ENCODE results near the gene TEX264.
A peak's percentile ranks its signal among the peaks of the same experiment; 100 is the strongest.
"Not testable (repeated sequence)": the region's sequence is repeated elsewhere in the genome, so short reads cannot be mapped to it uniquely, and the experiment has no call there.

TEX264 gene

DNA sequence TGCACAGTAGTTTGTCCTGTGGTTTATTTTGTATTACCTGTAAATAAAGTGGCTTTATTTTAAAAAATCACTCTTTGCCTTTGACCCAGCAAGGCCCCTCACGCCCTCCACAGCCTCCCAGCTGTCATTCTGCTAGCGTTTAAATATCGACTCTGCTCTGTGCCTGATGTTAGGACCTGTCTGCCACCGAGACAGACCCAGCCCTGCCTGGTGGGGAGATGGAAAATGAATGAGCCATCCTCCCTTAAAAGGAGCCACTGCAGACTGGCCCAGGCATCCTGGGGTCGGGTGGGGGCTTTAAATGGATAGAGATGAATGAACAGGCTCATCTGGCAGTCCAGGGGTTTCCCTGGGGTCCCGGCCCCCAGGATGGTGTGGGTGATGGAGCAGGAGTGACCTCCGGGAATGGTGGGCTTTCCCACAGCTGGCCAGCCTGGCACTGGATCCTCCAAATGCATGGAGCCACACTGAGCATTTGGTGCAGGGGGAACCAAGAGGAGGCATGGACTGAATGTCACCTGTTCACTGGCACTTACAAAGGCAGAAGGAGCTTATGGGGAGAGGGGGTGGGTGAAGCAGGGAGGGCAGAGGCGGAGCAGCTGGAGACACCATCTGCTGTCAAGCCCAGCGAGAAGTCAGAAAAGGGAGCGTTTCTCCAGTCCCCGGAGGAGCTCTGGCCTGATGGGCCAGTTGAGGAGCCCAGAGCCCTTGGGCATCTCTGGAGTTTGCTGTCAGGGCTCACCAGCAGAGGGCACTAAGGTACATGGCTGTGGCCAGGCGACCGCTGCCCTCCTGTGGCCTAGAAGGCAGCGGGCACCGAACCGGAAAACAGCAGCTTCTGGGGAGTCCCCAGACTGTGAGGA lies 47.7 kb downstream of the TEX264 start:
- DNase-seq: peak; percentile 71

DNA sequence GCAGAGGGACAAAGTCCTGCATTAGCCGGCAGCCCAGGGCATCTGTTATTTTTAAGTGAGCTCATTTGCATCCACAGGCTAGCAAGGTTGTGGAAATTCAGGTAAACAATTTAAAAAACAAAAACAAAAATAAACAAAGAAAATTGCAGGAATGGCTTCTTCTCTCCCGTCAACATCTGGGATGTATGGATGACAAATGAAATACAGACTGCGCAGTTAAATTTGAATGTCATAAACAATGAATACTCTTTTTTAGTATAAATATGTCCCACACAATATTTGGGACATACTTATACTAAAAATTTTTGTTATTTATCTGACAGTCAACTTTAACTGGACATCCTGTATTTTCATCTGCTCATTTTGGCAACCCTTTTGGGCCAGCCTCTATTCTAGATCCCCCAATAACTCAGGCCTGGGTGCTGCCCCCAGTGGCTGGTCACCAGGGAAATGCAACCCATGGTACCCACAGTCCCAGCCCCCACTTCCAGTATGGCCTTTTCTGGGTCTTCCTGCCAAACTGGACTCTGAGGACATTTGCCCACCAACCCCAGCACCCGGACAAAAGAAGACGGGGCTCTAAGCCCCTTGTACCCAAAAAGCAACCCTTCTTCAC lies 48.5 kb downstream of the TEX264 start:
- no peak for DNase-seq

DNA sequence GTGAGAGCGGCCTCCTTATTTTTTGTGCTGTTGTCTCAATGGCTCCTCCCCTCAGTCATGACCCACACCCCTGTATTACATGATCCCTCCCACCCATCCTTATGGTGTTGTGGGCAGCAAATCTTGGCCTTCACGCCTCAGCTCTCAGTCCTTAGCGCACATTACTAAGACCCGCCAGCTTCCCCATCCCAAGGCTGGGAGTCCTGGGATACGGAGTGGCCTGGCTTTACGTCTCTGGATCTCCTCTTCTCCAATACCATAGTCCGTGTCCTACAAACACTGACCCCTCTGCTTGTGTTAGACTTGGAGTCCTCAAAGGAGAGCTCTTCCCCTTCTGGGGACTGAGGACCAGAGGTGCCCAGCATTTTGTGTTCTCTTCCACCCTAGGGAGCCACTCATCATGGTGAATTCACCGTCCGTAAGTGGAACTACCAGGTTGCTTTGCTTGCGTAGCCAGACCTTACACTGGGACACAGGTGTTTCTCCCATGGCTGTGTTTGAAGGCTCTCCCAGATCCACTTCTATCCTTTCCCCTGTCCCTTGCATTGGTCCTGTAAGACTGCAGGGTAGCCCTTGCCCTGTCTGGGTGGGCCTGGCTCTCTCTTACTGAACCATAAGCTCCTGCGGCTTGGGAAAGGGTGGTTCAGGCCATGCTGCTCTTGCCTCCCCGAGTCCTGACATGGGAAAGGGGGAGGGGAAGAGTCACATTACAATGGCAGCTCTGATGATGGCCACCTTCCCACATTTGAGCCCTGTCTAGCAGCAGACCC lies 49.4 kb downstream of the TEX264 start:
- no peak for DNase-seq

DNA sequence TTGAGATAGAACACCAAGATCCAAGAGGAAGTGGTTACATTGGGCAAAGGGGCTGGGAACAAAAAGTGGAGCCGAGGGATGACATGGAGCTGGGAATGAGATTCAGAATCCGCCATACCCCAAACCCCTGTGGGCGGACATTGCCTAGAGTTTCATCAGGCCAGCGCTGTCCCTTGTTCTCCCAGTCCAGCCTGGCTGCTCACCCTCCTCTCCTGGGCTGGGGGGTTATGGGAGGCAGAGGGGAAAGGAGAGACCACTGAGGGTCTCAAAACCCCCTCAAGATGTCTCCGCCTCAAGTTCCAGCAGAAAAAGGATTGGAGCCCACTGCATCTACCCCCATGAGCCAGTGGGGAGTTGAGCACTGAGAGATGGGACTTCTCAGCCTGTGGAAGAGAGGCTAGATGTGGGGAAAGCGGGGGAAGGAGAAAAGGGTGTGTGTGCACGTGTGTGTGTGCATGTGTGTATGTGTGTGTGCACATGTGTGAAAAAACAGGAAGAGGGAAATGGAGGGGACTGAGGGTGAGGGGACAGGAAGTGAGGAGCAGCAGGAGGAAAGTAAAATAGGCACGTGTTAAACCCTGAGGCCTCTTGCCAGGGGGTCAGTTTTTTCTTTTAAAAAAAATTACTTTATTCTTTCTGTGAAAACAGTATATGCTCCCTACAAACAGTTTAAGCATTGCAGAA lies 50.2 kb downstream of the TEX264 start:
- DNase-seq: no peak

DNA sequence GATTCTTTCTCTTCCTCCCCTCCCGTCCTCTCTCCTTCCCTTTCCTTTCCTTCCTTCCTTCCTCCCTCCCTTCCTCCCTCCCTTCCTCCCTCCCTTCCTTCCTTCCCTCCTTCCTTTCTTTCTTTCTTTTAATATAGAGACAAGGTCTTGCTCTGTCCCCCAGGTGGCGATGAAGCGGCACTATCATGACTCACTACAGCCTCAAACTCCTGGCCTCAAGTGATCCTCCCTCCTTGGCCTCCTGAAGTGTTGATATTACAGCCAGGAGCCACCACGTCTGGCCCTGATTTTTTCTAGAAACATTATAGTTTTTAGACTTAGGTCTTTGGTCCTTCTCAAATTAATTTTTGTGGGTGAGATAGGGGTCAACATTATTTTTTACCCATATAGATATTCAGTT lies 51.3 kb downstream of the TEX264 start:
- no peak for DNase-seq

DNA sequence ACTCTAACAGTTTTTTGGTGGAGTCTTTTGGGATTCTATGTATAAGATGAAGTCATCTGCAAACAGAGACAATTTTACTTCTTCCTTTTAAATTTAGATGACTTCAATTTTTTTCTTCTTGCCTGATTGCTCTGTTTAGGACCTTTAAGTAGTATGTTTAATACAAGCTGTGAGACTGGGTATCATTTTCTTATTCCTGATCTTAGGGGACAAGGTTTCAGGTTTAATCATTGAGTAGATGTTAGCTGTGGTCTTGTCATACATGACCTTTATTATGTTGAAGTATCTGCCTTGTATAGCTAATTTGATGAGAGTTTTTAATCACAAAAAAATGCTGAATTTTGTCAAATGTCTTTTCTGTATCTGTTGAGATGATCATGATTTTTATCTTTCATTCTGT lies 56.4 kb downstream of the TEX264 start:
- no peak for DNase-seq

DNA sequence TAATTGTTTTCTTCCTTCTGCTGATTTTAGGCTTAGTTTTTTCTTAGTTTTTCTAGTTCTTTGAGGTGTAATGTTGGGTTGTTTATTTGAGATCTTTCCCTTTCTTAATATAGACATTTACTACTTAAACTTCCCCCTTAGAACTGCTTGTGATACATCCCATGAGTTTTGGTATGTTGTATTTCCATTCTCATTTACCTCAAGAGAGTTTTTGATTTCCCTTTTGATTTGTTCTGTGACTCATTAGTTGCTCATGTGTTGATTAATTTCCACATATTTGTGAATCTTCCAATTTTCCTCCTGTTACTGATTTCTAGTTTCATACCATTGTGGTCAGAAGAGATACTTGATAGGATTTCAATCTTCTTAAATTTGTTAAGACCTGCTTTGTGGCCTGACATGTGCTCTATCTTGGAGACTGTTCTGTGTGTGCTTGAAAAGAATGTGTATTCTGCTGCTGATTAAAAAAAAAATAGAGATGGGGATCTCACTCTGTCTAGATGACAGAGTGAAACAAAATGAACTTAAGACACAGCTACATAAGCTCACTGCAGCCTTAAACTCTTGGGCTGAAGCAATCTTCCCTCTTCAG lies 58.1 kb downstream of the TEX264 start:
- DNase-seq: no peak

DNA sequence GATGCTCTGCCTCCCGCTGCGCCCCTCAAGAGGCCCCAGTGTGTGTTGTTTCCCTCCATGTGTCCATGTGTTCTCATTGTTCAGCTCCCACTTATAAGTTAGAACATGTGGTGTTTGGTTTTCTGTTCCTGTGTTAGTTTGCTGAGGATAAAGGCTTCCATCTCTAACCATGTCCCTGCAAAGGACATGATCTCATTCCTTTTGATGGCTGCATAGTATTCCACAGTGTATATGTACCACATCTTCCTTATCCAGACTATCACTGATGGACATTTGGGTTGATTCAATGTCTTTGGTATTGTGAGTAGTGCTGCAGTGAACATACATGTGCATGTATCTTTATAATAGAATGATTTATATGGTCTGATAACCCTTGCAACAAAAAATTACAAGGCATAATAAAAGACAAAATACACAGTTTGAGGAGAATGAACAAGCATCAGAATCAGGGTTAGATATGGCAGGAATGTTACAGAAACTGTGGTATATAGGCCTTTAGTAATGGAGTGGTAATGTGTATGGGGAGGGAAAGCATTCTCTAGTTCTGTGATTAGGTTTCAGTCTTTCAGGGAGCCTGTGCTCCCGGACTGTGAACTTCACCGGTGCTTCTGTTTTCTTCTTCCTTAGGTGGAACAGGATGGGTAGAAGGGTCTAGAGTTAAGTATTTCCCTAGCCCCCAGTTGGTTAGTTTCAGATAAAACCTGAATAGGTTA lies 63.0 kb downstream of the TEX264 start:
- no peak for DNase-seq

DNA sequence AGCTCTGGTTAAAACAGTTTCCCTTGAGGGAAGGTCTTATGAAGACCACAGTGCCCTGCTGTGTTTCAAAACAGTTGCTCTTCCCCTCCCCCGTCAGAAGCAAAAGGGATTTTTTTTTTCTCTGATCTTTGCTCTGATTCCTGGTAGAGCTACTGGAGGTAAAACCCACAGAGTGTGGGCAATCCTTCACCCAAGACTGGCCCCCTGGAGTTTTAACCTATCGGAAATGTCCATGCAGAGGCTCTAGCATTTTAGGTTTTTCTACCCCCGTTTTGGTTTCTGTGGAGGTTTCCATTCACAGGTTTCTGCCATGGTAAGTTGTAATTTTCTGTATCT lies 63.5 kb downstream of the TEX264 start:
- DNase-seq: no peak

DNA sequence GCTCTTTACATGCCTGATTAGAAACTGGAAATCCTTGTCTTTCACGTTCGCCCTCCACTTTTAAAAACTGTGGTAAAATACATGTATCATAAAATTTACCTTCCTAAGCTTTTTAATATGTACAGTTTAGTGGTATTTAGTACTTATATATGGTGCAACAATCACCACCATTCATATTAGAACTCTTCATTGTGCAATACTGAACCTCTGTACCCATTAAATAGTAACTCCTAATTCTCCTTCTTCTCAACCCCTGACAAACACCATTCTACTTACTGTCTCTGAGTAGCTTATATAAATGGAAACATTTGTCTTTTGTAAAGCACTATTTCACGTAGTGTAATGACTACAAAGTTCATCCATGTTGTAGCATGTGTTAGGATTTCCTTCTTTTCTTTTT lies 64.0 kb downstream of the TEX264 start:
- DNase-seq: no peak

DNA sequence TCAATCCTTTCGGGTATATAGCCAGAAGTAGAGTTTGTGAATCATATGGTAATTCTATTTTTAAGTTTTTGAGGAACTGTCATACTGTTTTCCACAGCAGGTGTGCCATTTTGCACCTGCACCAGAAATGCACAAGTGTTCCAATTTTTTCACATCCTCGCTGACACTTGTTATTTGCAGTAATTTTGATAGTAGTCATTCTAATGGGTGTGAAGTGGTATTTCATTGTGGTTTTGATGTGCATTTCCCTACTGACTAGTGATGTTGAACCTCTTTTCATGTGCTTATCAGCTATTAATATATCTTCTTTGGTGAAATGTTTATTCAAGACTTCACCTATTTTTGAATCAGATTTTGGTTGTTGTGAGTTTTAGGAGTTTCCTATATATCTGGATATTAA lies 64.9 kb downstream of the TEX264 start:
- no peak for DNase-seq

DNA sequence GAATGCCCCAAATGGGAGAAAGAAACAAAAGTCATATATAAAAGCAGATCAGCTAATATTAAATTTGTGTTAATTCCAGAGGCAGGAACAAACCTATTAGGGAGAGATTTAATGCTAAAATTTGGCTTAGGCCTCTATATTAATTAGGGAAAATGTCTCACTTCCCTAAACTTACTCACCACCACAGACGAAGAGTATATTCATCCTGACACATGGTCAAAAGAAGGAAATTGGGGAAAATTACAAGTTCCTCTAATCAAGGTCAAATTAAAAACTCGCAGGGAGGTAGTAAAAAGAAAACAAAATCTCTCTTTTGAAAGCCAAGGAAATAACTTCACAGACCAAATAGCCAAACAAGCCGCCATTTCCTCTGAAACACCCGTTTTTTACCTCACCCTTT lies 68.1 kb downstream of the TEX264 start:
- no peak for DNase-seq

DNA sequence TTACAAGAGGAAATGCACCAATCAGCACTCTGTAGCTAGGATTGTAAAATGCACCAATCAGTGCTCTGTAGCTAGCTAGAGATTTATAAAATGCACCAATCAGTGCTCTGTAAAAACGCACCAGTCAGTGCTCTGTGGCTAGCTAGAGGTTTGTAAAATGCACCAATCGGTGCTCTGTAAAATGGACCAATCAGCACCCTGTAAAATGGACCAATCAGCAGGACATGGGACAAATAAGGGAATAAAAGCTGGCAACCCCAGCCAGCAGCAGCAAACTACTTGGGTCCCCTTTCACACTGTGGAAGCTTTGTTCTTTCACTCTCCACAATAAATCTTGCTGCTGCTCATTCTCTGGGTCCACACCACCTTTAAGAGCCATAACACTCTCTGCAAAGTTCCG lies 71.3 kb downstream of the TEX264 start:
- DNase-seq: not testable (repeated sequence)

DNA sequence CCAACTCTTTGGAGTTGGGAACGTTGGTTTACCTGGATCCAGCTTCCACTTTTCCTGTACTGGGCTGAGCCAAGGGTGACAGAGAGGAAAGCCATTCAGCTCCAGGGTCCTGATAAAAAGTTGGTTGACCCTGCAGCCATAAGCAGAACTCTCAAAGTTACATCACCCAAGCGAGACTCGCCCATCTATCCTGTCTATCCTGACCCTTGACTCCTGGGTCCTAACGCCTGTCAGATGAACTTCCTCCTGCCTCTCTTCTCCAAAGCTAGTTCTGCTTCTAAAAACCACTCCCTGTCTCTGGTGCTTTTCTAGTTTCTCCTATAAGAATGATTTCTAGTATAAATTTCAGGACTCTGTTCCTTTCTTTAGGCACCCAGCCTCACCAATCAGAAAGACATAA lies 71.9 kb downstream of the TEX264 start:
- DNase-seq: not testable (repeated sequence)

DNA sequence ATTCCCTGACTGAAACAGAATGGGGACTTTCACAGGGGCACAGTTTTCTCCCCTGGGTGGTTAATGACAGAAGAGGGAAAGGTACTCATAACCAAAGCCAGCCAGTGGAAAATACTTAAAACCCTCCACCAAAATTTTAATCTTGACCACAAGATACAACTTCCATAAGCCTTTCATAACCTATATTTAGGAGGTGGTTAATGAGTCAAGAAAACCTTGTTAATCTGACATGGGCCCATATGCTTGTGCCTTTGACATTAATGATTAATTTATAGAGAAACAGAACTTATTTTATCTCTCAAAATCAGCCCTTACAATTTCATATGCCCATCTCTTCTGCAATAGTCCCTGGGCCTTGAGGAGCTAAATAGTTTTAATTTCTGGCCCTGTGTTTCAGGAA lies 76.8 kb downstream of the TEX264 start:
- DNase-seq: no peak

DNA sequence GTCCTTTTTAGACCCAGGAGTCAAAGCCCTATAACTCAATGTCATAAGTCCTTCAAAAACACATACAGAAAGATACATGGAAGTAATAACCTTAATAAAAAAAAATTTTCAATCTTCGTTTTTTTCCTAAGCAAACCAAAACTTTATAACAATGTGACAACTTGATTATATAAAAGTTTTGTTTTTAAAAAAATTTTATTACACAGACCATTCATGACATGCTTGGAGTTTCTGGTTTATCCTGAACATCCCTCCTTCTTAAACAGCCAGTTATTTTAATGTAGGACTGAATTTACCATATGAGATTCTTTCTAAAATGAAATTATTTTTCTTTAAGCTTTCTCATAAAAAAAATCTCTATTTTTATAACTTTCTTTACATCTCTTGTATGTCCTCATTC lies 77.3 kb downstream of the TEX264 start:
- DNase-seq: no peak

DNA sequence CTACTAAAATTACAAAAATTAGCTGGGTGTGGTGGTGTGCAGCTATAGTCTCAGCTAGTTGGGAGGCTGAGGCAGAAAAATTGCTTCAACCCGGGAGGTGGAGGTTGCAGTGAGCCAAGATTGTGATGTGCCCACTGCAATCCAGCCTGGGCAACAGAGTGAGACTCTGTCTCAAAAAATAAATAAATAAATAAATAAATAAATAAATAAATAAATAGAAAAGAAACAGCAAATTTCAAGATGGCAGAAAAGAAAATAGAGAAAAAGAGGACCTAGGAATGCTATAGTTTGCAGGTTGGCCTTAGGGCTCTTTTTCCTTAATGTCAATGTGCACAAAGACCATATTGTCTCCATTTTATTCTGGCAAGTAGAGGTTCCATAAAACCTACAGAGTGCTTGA lies 79.8 kb downstream of the TEX264 start:
- no peak for DNase-seq

DNA sequence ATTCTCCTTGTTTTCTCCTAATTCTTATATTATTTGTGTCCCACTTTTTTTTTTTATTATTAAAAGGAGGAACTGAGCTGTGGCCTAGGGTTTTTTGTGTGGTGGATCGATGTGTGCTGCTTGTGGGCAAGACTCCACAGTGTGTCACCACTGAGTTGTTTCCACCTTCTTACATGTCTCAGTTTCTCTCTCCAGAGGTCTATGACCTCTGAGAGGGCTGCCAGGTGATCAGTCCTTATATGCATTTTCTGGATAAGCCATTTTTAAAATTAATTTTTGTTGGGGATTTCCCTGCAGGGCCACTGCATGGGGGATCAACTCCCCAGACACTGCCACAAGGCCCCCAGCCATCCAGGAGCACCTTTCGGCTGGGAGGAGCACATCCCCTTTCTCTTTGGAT lies 80.2 kb downstream of the TEX264 start:
- no peak for DNase-seq

Data from NCI-H2171 (cell line).